ENCODE results near the gene PREX1. TPM values are rescaled to one million over a fixed set of nuclear protein-coding genes. Genes with fewer than 3 reads are reported as not detected.

The PREX1 gene
- total and polyA plus RNA-seq, 4 donors: 29.5 to 121 (median 69.3) TPM

GRCh38 chr20:48679599-48679998 is 148.2 kb downstream of the PREX1 start:
- H3K4me1 ChIP-seq (ENCODE audit: control insufficient read depth in 5 of 5, insufficient read depth in 5 of 5, low read length in 5 of 5): peaks cover 12 to 31% (median 22%) of the 10 kb centered on the region in 5 donors
- no peak for ATAC-seq (ENCODE audit: insufficient read depth, low FRiP score)
- H3K9me3 ChIP-seq (ENCODE audit: control insufficient read depth in 4 of 4, insufficient read depth in 3 of 4, low read length in 3 of 4): peaks cover 0 to under 1% (median 0%) of the 10 kb centered on the region in 4 donors
- no peak for TF ChIP-seq CTCF (IDR thresholded peaks at IDR 0.05; ENCODE audit: control extremely low read depth, extremely low read depth)
- DNase-seq: no peak
- no peak overlapping the region for H3K27ac ChIP-seq (ENCODE audit: low read depth in 1 of 2, low read length in 1 of 2)
- no peak overlapping the region for H3K9ac ChIP-seq (ENCODE audit: insufficient read depth in 1 of 2, low read length in 2 of 2)
- WGBS, 2 donors: 83 to 84% methylated on average over 14 of the region's 14 CpGs
- no peaks in the 10 kb centered on the region for H3K27me3 ChIP-seq (ENCODE audit: control insufficient read depth in 3 of 3, insufficient read depth in 3 of 3, low read length in 2 of 3)
- no peak overlapping the region for H3K4me3 ChIP-seq
- H3K36me3 ChIP-seq (ENCODE audit: control insufficient read depth in 4 of 4, insufficient read depth in 4 of 4, low read length in 4 of 4): peaks cover 0 to 34% (median 0%) of the 10 kb centered on the region in 4 donors

- no peaks in the 10 kb centered on the region for H3K27me3 ChIP-seq (ENCODE audit: control insufficient read depth in 3 of 3, insufficient read depth in 3 of 3, low read length in 2 of 3)
- H3K9ac ChIP-seq (ENCODE audit: insufficient read depth in 1 of 2, low read length in 2 of 2): no peak overlapping the region
- WGBS, 2 donors: 95 to 97% methylated on average over 3 of the region's 3 CpGs
- ATAC-seq (ENCODE audit: insufficient read depth, low FRiP score) (no peak), DNase-seq (no peak)
- peaks cover 12 to 25% (median 22%) of the 10 kb centered on the region in 5 donors for H3K4me1 ChIP-seq (ENCODE audit: control insufficient read depth in 5 of 5, insufficient read depth in 5 of 5, low read length in 5 of 5)
- H3K27ac ChIP-seq (ENCODE audit: low read depth in 1 of 2, low read length in 1 of 2): no peak overlapping the region
- TF ChIP-seq CTCF (IDR thresholded peaks at IDR 0.05; ENCODE audit: control extremely low read depth, extremely low read depth): no peak
- peaks cover 0 to 37% (median 0%) of the 10 kb centered on the region in 4 donors for H3K36me3 ChIP-seq (ENCODE audit: control insufficient read depth in 4 of 4, insufficient read depth in 4 of 4, low read length in 4 of 4)
- no peaks in the 10 kb centered on the region for H3K9me3 ChIP-seq (ENCODE audit: control insufficient read depth in 4 of 4, insufficient read depth in 3 of 4, low read length in 3 of 4)
- no peak overlapping the region for H3K4me3 ChIP-seq
Measured at GRCh38 chr20:48679011-48679410, 148.8 kb downstream of the PREX1 start.

- TF ChIP-seq CTCF (IDR thresholded peaks at IDR 0.05; ENCODE audit: control extremely low read depth, extremely low read depth): no peak
- H3K9me3 ChIP-seq (ENCODE audit: control insufficient read depth in 4 of 4, insufficient read depth in 3 of 4, low read length in 3 of 4): no peaks in the 10 kb centered on the region
- no peak overlapping the region for H3K4me3 ChIP-seq
- WGBS, 2 donors: 63 to 75% methylated on average over 5 of the region's 5 CpGs
- H3K36me3 ChIP-seq (ENCODE audit: control insufficient read depth in 4 of 4, insufficient read depth in 4 of 4, low read length in 4 of 4): peaks cover 0 to 37% (median 0%) of the 10 kb centered on the region in 4 donors
- no peak overlapping the region for H3K9ac ChIP-seq (ENCODE audit: insufficient read depth in 1 of 2, low read length in 2 of 2)
- H3K27ac ChIP-seq (ENCODE audit: low read depth in 1 of 2, low read length in 1 of 2): no peak overlapping the region
- peaks cover 11 to 20% (median 16%) of the 10 kb centered on the region in 5 donors for H3K4me1 ChIP-seq (ENCODE audit: control insufficient read depth in 5 of 5, insufficient read depth in 5 of 5, low read length in 5 of 5)
- DNase-seq (no peak), ATAC-seq (ENCODE audit: insufficient read depth, low FRiP score) (no peak)
- H3K27me3 ChIP-seq (ENCODE audit: control insufficient read depth in 3 of 3, insufficient read depth in 3 of 3, low read length in 2 of 3): no peaks in the 10 kb centered on the region
Measured at GRCh38 chr20:48678421-48678820, 149.4 kb downstream of the PREX1 start.

Data from lung (tissue), 12 donors.